Glomerular visceral epithelial cell (primary cell): ENCODE data around the gene SOAT2.
"Not testable (repeated sequence)": the region's sequence is repeated elsewhere in the genome, so short reads cannot be mapped to it uniquely, and the experiment has no call there.

Source experiments
- DNase-seq: peaks from one replicate; pipeline ENCODE4 v3.0.0-alpha.2; 2016; ENCODE audit errors: extremely low spot score

SOAT2 gene

DNA sequence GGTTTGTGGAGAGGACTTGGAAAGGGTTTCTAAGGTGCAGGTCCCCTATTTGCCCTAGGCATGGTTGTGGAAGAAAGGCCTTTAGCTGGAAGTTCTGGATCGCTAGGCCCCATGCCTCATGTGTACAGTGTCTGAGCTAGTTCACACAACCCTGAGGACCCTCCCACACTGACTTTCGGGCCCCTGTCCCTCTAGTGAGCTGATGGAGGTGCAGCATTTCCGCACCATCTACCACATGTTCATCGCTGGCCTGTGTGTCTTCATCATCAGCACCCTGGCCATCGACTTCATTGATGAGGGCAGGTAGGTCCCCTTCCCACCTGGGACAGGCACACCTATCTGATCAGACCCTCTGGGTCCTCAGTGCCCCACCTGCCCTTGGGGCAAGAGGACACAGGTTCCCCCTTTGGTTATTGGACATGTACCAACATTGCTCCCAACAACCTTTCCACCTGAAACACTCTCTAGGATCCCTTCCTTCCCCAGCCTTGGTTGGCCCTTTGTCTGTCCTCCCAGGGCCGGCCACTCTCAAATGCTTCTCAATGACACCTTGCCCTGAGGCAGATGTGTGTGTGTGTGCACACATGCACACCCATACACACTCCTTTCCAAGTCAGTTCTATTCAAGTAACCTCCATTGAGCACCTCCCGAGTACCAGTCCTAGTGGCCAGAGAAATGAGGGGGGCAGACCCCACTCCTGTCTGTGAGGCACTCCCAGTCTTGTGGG, 2.6 kb downstream of the SOAT2 start:
- DNase-seq, result no peak

DNA sequence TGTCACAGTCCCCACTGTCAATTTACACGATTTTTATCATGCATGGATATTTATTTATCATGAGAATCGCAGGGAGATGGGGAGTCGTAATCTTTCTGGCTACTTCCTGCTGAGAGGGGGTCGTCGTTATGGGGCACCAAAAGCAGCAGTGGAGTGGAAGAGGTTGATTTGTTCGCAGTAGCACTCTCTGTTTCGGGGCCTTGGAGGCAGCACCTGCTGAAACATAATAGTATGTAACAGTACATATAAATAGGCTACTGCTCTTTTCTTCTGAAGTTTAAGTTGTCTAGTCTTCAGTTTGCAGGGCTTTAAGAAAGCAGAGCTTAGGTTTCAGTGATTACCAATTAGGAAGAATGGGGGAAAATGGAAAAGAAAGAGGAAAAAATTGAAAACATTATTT, 3.8 kb downstream of the SOAT2 start:
- no peak for DNase-seq

DNA sequence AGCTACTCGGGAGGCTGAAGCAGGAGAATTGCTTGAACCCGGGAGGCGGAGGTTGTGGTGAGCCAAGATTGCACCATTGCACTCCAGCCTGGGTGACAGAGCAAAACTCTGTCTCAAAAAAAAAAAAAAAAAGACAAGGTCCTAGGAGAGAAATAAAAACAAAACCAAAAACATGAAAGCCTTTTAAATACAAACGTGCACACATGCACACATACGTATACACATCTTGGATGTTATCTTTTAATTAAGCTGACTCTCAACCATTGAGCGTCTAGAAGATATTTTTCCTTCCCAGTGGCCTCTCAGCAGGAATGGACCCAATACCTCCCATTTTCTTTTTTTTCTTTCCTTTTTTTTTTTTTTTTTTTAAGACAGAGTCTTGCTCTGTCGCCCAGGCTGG, 9.1 kb downstream of the SOAT2 start:
- not testable (repeated sequence) for DNase-seq

GRCh38 chr12:53113136-53113705, 9.9 kb downstream of the SOAT2 start:
- no peak for DNase-seq

GRCh38 chr12:53113951-53114350, 10.7 kb downstream of the SOAT2 start:
- DNase-seq, result no peak

DNA sequence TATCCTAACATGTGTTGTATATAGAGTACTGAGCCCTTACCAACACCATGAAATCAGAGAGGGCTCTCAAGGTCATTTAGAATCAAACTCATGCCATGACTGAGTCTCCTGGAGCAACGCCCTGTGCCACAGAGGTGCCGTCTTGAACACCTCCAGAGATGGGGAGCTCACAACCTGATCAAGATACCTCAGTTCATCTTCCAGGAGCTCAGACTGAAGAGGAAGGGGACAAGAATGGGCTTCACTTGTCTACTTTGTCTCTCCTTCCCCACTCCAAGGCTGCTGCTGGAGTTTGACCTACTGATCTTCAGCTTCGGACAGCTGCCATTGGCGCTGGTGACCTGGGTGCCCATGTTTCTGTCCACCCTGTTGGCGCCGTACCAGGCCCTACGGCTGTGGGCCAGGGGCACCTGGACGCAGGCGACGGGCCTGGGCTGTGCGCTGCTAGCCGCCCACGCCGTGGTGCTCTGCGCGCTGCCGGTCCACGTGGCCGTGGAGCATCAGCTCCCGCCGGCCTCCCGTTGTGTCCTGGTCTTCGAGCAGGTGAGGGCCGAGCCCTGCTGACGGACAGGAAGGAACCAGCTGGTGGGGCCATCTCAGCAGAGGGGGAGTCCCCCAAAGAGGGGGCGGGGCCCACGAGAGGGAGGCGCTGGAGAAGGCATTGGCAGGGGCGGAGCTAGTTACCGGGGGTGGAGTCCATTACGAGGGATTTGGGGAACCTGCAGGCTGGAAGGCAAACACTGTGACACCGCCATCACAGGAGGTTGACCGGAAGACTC, 12.0 kb downstream of the SOAT2 start:
- DNase-seq, result no peak

DNA sequence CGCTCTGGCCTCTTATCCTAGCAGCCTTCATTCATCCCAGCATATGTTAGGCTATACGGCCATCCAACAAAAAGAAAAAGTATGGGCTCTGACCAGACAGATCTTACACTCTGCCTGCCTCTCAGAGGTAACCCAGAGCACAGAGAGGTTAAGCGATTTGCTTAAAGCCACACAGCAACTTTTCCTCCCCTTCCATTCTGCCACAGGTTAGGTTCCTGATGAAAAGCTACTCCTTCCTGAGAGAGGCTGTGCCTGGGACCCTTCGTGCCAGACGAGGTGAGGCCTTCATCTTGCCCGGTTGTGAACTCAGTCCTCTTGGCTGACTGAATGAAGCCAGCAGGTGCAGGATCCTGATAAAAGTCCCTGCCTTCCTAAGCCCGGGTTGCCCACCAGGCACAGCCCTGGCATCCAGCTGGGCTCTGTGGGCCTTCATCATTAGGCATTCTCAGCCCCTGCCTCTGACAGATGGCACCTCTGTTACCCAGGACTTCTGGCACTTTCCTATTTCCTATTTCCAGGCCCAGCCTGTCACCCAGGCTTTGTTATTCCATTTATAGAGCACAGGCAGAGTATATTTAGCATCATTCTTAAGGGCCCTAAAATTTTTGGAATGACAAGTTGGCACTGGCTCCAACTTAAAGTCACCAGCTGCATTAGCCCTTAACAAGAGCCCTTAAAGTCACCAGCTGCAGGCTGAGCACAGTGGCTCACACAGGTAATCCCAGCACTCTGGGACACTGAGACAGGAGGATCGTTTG, 12.8 kb downstream of the SOAT2 start:
- DNase-seq, result no peak

GRCh38 chr12:53118751-53119300, 15.5 kb downstream of the SOAT2 start:
- DNase-seq, result no peak

GRCh38 chr12:53120685-53121525, 17.6 kb downstream of the SOAT2 start:
- no peak for DNase-seq

- DNase-seq, result peak; percentile 40
These were observed 19.7 kb downstream of the SOAT2 start for GRCh38 chr12:53122961-53123468.

DNA sequence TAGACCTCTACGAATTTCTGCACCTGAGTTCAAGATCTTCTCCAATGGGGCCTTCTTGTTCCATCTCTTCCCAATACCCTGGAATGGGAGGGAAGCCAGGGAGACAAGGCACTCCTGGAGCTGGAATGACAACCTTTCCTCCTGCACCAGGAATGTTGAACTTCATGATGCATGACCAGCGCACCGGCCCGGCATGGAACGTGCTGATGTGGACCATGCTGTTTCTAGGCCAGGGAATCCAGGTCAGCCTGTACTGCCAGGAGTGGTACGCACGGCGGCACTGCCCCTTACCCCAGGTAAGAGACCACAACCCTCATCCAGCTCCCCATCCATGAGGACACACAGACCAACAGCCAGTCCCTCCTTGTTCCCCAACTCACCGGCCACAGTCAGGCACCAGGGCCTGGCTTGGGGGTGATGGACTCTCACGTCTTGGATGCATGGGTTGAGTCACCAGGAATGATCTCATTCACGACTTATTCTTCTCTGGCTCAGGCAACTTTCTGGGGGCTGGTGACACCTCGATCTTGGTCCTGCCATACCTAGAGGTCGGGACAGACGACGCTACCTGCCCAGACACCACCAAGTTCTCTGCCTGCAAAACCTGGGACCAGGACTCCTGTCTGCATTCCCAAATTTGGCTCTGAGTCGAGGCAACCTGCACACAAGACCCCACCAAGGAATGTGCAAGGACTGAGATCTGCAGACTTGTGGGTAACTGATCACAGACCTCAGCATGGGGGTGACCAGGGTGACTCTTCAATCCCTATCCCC, 20.5 kb downstream of the SOAT2 start:
- DNase-seq, result peak; percentile 54

GRCh38 chr12:53124352-53124723, 21.1 kb downstream of the SOAT2 start:
- no peak for DNase-seq

GRCh38 chr12:53127169-53127568, 23.9 kb downstream of the SOAT2 start:
- no peak for DNase-seq

DNA sequence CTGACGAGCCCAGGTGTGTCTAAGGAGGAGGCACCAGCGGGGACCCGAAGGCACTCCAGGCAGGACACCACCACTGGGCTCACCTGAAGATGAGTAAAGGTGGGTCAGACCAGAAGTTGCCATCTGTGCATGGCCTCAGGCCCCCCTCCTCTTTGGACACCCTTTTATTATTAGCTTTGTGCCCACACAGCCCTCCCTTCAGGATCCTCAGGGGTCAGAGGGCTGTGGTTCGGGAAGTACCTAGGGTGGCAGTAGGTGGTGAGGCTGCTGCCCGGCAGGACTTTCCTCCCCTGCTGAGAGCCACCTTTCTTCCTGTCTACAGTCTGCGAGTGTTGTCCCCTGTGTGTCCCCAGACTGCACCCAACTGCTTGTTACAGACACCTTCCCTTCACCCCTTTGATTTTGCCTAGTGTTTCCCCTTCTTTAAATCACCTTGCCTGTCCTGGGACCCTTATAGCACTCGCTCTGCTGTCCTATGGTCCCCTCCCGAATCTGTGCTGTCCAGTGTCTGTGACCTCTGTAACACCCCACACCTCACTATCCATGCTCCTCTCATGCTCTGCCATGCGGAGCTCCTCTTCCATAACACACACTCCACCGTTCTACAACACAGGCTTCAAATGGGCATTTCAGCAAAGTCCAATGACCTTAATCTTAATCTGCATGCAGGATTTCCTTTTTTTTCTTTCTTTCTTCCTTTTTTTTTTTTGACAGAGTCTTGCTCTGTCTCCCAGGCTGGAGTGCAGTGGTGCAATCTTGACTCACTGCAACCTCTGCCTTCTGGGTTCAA, 25.7 kb downstream of the SOAT2 start:
- DNase-seq, result no peak

DNA sequence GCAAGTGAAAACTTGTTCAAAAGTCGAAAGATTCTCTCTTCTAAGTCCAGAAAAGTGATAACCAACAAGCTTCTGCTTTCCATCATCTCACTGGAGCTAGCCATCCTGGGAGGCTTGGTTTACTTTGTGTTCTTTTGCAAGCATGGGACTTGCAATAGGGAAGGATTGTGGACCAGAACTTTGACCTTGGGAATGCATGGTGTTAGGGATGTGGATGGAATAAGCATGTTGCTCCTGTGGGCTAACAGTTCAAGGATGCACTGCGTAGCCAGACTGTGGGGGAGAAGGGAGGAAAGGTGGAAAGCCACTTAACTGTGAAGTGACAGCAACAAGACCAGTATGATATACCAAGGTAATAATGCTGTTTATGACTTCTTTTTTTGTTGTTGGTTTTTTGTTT, 28.6 kb downstream of the SOAT2 start:
- DNase-seq, result no peak

- no peak for DNase-seq
These were observed 30.4 kb downstream of the SOAT2 start for GRCh38 chr12:53133722-53134121.

DNA sequence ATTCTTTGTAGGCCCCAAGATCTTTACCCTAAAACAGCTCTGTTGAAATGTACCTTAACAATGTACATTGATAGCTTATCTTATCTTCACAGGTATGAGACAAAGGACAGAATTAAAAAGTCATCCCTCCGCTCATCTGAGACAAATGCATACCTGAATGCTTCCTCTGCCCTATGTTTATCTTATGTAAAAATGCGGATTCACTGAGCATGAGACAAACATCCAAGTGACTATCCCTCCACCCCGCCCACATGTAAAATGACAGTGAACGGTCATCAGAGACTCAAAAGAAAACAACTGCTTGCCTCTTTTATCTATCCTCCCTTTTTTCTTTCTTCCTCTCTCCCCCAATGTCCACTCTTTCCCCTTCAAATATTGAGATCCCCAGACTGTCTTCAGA, 40.1 kb downstream of the SOAT2 start:
- no peak for DNase-seq

- DNase-seq, result no peak
These were observed 42.3 kb downstream of the SOAT2 start for GRCh38 chr12:53145383-53146260.
